ENCODE measurements around the gene PRPF19.
A peak's percentile ranks its signal among the peaks of the same experiment; 100 is the strongest.

Gene PRPF19

DNA sequence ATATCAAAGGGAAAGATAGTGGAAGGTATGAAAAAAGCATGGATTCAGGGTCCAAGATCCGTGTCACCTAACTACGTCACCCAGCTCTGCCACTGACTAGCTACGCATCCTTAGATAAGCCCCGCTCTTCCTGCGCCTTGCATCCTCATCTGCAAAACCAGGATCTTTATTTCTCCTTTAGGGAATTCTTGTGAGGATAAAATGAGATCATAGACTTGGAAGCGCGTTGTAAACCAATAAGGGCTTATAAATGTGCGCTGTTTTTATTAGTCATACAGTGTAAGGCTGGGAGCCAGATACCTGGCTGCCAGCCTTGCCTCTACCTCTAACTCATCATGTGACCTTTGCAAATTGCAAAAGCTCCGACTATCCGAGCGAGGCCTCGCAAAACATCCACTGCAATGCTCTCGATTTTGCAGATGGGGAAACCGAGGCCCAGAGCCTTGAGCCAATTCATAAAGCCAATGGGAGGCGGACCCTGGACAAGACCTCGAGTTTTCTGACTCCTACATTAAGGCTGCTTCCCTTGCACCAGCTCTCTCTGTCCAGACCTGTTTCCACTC, 753 bp downstream of the PRPF19 start:
- no peak for DNase-seq (ENCODE audit: low spot score)

DNA sequence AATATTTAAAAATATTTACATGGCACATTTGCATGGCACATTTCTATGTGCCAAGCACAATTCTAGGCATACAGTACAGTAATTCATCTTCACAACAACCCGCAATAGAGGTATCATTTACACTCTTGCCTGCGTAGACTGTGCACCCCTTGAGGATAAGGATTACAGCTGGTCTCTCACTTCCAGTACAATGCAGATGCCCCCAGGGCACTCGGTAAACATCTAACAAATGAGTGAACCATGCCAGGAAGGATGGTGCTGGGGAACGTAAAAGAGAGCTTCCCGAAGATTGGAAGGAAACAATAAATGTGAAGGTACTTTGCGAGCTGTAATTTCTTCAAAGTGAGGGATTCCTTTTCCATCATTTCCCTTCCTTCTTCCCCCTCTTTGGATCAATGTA, 1.3 kb downstream of the PRPF19 start:
- no peak for DNase-seq (ENCODE audit: low spot score)

DNA sequence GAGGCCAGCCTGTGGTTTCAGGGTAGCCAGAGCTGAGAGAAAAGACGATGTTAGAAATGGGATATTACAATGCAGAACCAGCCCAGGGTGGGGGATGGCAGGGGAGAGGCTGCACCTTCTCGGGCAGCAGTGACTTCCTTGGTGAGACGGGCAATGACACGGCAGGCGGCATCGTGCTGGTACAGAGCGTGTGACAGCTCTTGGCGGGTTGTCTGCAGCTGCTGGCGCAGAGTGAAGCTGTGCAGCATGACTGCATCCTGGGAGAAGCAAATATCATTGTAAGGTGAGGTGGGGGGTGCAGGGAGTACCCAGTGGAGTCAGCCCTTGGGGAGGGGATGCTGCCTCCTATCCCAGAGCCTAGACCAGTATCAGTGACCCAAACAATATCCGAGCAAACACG, 3.8 kb downstream of the PRPF19 start:
- DNase-seq (ENCODE audit: low spot score): no peak

DNA sequence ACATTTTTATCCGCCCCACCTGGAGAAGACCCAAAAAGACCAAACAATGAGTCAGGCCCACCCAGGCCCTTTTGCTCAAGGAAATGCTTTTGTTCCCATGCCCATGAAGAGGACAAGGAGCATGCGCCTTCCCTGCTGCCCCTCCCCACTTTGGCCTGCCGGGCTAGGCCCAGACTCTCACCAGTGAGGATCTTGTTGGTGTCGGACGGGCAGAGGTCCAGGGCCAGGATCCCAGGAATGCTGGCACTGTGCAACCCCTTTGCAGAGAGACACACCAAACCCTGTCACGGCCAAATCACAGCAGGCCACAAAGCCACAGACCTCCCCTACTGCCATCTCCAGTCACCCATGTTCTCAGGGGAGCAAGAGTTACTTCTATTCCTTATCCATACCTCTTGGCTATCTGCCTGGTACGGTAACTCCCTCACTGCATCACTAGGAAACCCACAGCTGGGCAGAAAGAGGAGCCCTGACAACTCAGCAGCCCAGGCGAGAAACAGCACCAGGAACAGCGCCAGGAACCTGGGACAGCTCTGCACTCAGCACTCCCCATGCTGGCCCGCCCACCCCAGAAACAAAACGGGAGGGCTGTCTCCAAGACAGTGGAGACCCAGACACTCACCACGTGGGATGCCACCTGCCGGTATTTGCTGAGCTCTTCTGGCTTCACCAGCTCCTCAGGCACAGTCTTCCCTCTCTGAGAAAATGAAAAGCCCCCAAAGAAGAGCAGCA, 5.5 kb downstream of the PRPF19 start:
- DNase-seq (ENCODE audit: low spot score): no peak

DNA sequence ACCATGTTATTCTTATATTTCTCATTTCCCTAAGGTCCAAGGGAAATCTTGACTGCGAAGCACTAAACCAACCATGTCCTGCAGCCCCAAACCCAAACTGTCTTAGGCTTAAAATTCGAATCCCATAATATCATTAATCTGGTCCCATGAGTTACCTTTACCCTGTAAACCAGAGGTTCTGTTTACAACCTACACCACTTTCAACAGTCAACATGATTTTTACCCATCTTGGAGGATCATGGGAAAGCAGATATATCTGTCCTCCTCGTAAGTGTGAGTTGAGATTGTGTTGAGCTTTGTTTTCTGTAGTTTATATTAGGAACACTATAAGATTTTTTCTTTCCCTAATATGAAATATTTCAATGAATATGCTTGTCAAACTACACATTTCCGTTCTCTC, 6.4 kb downstream of the PRPF19 start:
- no peak for DNase-seq (ENCODE audit: low spot score)

DNA sequence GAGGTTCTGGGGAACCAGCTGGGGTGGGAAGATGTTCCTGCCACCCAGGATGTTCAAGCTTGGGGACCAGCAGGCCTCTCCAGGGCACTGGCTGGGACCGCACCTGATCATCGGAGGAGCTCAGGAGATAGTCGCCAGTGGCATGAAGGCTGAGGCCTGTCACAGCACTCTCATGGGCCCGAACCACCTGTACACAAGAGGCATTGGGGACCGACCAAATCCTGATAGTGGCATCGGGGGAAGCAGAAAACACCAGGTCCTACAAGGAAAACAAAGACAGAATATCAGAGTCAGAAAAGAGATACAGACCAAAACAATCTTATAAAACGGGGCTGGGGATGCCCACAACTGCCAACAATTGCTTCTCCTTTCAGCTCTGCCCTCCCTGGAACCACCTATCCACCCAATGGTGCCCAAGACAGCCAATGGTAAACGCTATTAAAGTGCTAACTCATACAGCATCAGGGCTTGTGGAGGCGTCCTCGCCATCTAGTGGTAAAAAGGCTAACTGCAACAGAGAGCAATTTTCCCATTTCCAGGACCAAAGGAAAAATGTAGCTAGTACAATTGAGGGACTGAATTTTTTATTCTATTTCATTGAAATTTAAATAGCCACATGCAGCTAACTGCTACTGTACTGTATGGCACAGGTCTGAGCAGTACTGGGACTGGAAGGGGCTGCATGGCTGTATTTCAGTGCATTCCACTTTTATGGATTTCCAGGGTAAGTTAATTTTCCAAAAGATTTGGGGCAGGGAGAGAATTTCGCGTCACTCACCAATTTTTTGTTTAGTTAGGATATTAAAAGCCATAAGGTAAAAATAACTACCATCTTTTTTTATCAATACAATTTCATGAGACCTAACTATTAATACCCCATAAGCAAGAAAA, 7.1 kb downstream of the PRPF19 start:
- DNase-seq (ENCODE audit: low spot score): peak; percentile 72

DNA sequence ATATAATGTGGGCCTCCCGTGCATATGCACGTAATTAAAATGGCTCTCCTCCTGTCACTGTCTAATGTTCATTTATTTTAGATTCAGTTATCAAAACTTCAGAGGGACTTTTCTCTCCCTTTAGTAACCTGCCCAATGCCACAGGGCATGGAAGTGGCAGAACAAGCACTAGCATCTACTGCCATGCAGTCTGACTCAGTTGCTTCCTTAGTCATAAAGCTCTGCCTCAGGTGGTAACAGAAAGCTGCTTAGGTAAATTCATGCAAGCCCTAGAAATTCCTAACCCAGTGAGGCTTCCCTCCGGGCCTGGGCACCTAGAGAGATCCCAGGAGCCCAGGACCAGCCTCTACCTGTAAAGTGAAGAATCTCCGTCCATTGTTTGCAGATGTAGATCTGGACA, 8.9 kb downstream of the PRPF19 start:
- DNase-seq (ENCODE audit: low spot score): no peak

DNA sequence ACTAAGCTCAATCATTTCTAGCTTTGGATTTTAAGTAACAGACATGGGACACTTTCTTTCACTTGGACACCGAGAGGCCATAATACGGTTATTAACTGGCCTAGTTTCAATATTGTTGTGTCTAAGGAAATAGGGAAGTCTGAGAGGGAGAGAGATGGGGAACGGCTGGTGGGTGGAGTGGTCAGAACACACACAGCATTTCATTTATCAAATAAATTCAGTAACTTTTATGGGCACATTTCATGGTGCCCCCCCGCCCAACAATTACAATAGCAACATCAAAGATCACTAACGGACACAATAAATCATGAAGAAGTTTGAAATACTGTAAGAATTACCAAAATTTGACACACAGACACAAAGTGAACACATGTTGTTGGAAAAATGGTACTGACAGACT, 10.7 kb downstream of the PRPF19 start:
- DNase-seq (ENCODE audit: low spot score): no peak

DNA sequence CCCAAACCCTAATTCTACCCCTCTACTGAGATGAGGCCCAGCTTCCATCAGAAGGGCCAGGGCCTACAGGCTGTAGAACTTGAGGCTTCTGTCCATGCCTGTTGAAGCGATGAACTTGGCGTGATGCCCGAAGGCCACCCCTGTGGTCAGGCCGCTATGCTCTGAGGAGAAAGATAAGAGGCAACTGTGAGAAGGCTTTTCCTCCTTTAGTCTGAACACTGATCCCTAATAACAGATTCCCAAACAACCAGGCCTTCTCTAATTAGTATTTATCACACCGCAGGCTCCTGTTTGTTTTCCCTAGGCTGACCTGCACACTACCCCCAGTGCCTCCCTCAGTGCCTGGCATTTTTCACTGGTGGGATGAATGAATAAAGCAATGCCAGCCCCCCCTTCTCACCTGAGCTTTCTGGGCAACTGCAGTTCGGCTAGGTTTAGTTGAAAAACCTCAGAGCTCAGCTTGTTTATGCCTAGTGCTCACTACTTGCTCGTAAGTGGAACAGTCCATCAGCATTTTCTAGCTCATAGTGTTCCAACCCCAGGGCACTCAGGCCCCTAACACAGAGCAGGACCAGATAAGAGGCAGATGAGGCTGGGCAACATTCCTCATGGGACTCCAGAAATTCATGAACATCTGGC, 15.2 kb downstream of the PRPF19 start:
- no peak for DNase-seq (ENCODE audit: low spot score)

DNA sequence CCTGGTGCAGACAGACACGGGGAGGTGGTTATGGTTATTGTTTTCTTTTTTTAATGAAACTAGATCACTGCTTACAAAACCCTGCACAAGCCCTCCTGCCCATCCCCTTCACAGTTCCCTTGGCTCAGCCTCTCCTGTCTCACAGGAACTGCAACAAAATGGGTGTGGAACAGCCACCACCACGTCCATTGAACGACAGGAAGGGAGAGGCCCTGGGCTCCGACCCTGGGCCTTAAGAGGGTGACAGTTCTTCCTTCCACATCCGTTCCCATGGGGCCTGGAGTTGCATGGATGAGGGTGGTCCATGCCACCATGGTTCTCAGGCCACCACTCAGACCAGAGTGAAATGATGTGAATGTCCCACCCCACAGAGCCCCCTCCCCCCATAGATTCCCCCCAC, 15.7 kb downstream of the PRPF19 start:
- no peak for DNase-seq (ENCODE audit: low spot score)

DNA sequence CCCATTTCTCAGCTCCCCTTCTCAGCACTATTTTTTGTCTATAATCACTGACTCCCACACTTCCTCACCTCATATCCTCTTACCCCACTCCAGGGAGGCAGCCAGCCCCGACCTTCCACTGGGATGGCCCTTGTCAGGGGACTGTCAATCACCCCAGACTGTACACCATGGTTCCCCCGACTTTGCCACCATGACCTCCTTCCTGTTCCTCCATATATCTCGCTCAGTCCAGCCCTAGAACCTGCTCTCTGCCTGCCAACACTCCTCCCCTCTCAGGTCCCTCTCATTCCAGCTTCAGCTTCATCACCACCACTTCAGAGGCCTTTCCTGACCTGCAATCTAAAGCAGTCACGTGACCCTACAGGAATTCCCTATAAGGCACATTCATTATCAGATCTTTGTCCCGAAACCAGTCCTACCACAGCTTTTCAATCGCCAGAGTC, 16.5 kb downstream of the PRPF19 start:
- DNase-seq (ENCODE audit: low spot score): no peak

DNA sequence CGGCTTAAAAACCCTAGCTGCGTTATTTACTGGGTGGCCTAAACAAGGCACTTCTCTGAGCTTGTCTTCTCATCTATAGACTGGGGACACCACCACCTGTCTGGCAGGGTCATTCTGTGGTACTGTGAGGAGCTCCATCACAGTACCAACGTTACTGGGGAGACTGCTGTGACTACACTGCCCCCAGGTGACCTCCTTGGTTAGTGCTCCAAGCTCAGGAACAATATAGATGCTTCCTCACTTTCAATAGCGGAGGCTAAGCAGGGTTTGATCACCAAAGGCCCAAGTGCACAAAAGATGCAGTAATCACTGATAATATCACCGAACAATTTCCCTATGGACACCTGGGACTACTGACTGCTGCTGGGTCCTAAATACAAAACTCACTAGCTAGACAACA, 18.8 kb downstream of the PRPF19 start:
- DNase-seq (ENCODE audit: low spot score): peak; percentile 68

DNA sequence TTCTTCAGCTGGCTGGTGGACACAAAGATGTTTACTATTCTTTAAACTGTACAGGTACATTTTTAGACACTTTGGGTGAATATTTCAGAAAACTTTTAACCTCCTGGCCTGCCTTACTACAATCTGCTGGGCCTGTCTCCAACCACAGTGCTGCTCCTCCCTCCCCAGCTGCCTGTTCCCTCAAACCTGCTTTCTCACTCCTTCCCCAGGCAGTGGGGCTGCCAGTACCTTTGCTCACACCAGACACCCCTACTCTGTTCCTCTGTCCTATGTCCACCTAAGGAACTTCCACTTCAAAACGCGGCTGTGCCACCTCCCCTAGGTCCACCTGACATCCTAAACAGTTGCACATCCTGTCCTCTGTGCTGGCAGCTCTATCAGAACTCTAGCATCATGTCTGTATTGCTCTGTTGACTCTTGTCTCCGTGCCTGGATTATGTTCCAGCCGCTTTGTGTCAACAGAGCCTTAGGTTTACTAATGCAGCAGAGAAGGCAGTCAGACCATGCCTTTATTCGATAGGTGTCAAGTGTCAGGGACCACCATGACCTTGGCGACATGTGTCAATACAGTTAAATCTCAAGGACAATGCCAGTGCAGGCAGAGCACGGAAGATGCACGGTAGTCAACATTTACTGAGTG, 25.6 kb downstream of the PRPF19 start:
- no peak for DNase-seq (ENCODE audit: low spot score)

DNA sequence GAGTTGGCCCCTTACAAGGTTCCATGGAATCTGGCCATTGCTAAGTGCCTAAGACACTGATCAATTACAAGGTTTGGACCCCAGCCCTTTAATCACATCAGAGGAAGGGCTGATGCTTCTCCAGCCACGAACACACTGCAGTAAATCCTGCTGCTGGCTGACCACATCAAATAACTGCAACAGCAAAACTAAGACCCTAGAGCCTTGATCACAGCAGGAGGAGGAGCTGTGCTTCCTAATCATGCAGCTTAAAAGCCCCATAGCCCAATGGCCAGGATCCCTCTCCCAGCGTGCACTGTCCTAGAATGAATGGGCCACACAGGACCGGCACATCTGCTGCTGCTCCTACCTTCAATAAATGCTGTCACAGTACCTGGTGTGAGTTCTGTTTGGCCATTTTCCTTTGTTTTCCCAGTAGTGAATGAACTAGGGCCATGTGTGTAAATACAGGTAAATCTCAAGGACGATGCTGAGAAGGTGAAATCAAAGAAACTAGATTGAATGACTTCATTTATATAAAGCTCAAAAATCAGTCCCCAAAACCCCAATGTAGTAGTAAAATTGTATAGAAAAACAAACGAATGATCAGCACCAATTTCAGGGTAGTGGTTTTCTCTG, 26.3 kb downstream of the PRPF19 start:
- no peak for DNase-seq (ENCODE audit: low spot score)

DNA sequence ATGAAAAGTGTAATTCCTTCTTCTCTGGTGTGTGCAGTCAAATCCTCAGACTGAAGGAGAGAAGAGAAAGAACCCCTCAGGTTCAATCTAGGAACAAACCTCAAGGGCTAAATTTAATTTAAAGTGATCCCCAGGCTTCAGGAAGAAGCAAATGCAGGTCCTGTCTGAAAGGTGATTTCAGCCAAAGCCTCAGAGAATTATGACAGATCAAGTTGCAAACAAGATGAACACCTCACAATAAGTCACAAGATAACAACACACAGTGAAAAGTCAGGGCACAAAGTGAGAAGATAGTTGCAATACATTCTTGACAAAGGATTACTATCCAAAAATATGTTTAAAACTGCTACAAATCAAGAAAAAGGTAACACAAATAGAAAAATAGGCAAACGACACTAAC, 27.3 kb downstream of the PRPF19 start:
- DNase-seq (ENCODE audit: low spot score): no peak

DNA sequence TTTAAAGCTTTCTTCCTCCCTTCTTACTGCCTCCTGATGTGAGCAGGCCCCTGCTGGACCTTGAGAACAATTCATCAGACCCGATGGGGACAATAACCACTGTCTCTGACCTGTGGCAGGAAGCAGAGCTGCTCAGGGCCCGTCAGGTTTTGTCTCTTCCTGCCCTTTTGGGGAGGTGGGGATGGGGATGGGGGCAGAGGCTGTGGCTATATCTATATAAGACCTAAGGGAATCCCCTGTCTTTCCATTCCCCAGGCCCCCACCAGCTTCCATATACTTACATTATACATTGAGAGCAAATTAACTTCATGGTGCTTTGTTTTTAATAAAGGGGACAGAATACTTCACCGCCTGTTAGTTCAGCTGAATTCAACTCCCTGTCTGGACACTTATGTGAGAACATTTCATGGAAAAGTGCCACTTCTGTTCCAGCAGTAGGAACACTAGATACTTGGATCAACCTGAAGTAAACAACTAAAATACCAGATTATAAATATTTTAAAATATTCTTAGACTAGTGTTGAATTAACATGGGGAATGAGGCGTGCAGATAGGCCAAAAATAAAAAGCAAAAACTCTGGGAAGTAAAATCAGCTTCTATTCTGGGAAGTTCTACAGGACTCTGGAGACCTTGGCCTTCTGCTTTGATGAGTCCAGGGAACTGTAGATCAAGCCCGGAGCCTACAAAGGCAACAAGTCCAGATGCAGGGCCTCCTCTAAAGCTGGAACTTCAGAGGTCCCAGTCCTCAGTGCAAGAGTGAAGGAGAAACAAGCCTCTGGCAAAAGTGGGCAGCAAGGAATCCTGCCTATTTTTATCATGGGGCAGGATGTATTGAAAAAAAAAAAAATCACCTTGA, 27.9 kb downstream of the PRPF19 start:
- DNase-seq (ENCODE audit: low spot score): no peak

DNA sequence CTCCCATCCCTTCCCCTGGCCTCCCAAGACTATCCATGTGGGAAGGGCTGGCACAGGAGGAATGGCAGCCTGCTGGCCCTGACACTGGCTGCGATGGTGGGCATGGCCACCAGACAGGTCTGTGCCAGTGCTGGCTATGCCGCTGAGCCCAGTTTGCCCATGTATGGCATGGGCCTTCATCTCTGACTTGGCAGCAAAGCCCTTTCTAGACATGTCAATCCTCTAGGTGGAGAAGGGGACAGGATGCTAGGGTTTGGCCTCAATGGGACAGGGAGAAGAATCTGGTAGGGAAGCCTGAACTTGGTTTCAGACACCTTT, 30.3 kb downstream of the PRPF19 start:
- no peak for DNase-seq (ENCODE audit: low spot score)

DNA sequence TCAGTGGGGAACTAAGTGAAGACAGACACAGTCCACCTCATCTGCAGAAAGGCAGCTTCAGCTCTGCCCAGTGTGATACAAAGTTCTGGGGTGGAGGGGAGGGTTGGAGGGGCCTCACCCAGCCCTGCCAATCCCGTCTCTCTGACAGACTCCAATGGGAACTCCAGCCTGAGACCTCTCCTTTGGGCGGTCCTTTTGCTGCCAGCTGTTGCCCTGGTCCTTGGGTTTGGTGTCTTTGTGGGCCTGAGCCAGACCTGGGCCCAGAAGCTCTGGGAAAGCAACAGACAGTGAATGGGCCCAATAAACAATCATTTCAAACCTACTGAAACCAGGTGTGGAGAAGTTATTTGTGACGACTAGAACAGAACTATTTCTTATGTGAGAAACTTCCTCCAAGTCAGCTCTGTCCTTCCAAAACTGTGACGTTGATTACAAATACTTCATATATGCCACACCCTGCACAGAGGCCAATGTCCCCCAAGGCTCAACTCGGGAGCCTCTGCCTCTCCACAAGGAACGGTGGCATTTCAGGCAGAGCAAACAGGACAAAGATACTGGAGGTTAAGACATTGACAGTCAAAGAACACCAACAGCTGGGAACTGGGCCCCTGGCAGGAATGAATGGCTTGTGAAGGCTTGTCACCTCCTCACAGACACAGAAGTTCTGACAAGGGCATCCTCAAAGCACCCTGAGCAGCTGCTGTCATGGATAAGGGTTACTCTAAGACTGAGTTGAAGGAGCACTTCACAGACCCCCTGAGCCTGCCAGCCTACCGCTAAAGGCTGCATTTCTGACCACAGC, 30.8 kb downstream of the PRPF19 start:
- no peak for DNase-seq (ENCODE audit: low spot score)

DNA sequence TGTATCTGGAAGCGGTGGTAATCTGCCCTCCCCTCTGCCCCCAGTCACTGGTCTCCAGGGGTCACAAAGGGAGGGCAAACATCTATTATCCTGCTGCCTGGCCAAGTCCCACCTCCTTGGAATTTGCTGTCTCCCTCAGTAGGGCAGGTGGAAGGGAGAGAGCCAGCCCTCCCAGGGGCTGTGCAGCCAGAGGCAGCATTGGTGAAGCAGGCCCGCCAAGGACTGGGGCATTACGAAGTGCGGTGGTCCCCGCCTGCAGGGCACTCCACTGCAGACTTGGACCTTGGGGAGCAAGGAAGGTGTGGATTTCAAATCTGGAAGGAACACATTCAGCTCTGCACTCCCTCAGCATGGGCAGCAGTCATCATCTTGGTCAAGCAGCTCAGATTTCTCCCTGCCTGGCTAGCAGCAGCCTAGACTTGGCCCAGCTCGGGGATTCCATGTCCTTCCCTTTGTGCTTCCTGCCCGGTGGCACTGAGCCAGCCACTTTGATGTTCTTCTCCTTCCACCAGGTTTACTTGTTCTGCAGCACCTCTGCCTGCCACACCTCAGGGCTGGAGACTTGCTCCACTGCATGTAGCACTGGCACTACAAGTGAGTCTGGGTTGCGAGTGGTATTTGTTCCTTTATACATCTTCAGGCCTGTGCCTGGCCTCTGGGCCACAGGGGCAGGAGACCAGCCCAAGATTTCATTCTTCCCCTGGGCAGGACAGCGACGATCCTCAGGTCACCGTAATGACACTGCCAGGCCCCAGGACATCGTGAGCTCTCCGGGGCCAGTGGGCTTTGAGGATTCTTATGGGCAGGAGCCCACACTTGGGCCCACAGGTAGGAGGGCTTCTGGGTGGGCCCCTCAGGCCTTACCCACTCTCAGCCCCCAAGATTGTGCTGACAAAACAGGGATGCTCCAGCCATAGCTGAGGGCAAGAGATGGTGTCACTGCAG, 31.7 kb downstream of the PRPF19 start:
- DNase-seq (ENCODE audit: low spot score): no peak

Measured in D341Med (cell line).